GM18873 (cell line): ENCODE results near the gene FILIP1L.
A peak's percentile ranks its signal among the peaks of the same experiment; 100 is the strongest.

Experiments
- ATAC-seq: cut with Tn5 transposase; IDR thresholded peaks from one replicate; pipeline ENCODE4 v1.9.1; 2021; ENCODE audit warnings: mild to moderate bottlenecking, moderate library complexity, moderate number of reproducible peaks; ENCODE audit not compliant: unreplicated experiment, low FRiP score

Gene FILIP1L

GRCh38 chr3:100114413-100115030 lies at the start of gene FILIP1L:
Gene FILIP1L, minus strand, starts transcription at chr3:100114501.
- ATAC-seq: no peak

GRCh38 chr3:100163787-100164186 lies 49.5 kb upstream of the FILIP1L start:
- no peak for ATAC-seq

GRCh38 chr3:100160521-100160920 lies 46.2 kb upstream of the FILIP1L start:
- no peak for ATAC-seq

- ATAC-seq: no peak
Observed at GRCh38 chr3:100159331-100160153, 45.2 kb upstream of the FILIP1L start.

- ATAC-seq: no peak
Observed at GRCh38 chr3:100158918-100159330, 44.6 kb upstream of the FILIP1L start.

GRCh38 chr3:100157685-100158084 lies 43.4 kb upstream of the FILIP1L start:
- no peak for ATAC-seq

GRCh38 chr3:100155590-100155989 lies 41.3 kb upstream of the FILIP1L start:
- no peak for ATAC-seq

GRCh38 chr3:100155128-100155527 lies 40.8 kb upstream of the FILIP1L start:
- ATAC-seq: no peak

- ATAC-seq: no peak
Observed at GRCh38 chr3:100154171-100154570, 39.9 kb upstream of the FILIP1L start.

- no peak for ATAC-seq
Observed at GRCh38 chr3:100151024-100151707, 36.9 kb upstream of the FILIP1L start.

GRCh38 chr3:100150473-100150872 lies 36.2 kb upstream of the FILIP1L start:
- no peak for ATAC-seq

GRCh38 chr3:100149713-100150415 lies 35.6 kb upstream of the FILIP1L start:
- ATAC-seq: no peak

- ATAC-seq: no peak
Observed at GRCh38 chr3:100149130-100149529, 34.8 kb upstream of the FILIP1L start.

GRCh38 chr3:100144255-100144866 lies 30.1 kb upstream of the FILIP1L start:
- ATAC-seq: peak; percentile 76

GRCh38 chr3:100141586-100141985 lies 27.3 kb upstream of the FILIP1L start:
- ATAC-seq: no peak

- no peak for ATAC-seq
Observed at GRCh38 chr3:100140976-100141375, 26.7 kb upstream of the FILIP1L start.

GRCh38 chr3:100136921-100137320 lies 22.6 kb upstream of the FILIP1L start:
- no peak for ATAC-seq

GRCh38 chr3:100131241-100131640 lies 16.9 kb upstream of the FILIP1L start:
- no peak for ATAC-seq

GRCh38 chr3:100129941-100130340 lies 15.6 kb upstream of the FILIP1L start:
- no peak for ATAC-seq

- ATAC-seq: no peak
Observed at GRCh38 chr3:100128565-100128964, 14.3 kb upstream of the FILIP1L start.
